Measurements from ENCODE around the gene SNRPA1. TPM values are rescaled to one million over a fixed set of nuclear protein-coding genes. Genes with fewer than 3 reads are reported as not detected.
A peak's percentile ranks its signal among the peaks of the same experiment; 100 is the strongest.

The SNRPA1 gene
- total and polyA plus RNA-seq, 7 experiments from 2014 or later = 59.6 to 212 (median 90.1) TPM

GRCh38 chr15:101332061-101332467, 37.0 kb upstream of the SNRPA1 start:
- H3K4me3 ChIP-seq (ENCODE audit: low read length) = peak overlapping the region; percentile 14
- peaks cover 6 to 25% (median 12%) of the 10 kb centered on the region in 3 experiments for H3K9me3 ChIP-seq (ENCODE audit: control insufficient read depth in 2 of 3, low read length in 3 of 3)
- no peak overlapping the region for H3K27ac ChIP-seq (ENCODE audit: low read depth, low read length)
- Mint-ChIP-seq H3K36me3 (peaks cover 3 to 16% (median 3%) of the 10 kb centered on the region in 5 donors), H3K4me3 (peak overlapping the region in 3 of 10 donors; percentile 27 to 50 (median 35)), H3K27me3 (peaks cover 5 to 16% (median 8%) of the 10 kb centered on the region in 5 donors), H3K9me3 (peaks cover 0 to 53% (median 19%) of the 10 kb centered on the region in 11 donors), H3K27ac (peak overlapping the region in 7 of 9 donors; percentile 23 to 97 (median 66)), H3K4me1 (peaks cover 0 to 28% (median 24%) of the 10 kb centered on the region in 7 donors)
- intact Hi-C loops (cut with micrococcal nuclease) = no loop called here
- CTCF ChIA-PET = interaction anchor here (1.1 kb wide), 1 partner anchor 12 kb away, joined by 5 read pairs; no protein-coding TSS in a partner anchor
- POLR2A ChIA-PET = interaction anchor here (1.1 kb wide), 1 partner anchor 11 kb away, joined by 5 read pairs; no protein-coding TSS in a partner anchor
- no peaks in the 10 kb centered on the region for H3K36me3 ChIP-seq (ENCODE audit: control insufficient read depth in 2 of 3, insufficient read depth in 3 of 3, low read length in 3 of 3)
- peaks cover 14 to 18% of the 10 kb centered on the region in 2 donors for H3K4me1 ChIP-seq (ENCODE audit: control insufficient read depth in 2 of 2, insufficient read depth in 2 of 2, low read length in 2 of 2)
- no peak for DNase-seq
- no peak for ATAC-seq
- H3K27me3 ChIP-seq (ENCODE audit: control insufficient read depth in 2 of 2, insufficient read depth in 2 of 2, low read length in 2 of 2) = no peaks in the 10 kb centered on the region

GRCh38 chr15:101329867-101330380, 34.9 kb upstream of the SNRPA1 start:
- Histone ChIP-seq H3K4me1 (ENCODE audit: control insufficient read depth in 2 of 2, insufficient read depth in 2 of 2, low read length in 2 of 2) (peaks cover 13 to 15% of the 10 kb centered on the region in 2 donors), H3K27me3 (ENCODE audit: control insufficient read depth in 2 of 2, insufficient read depth in 2 of 2, low read length in 2 of 2) (no peaks in the 10 kb centered on the region), H3K36me3 (ENCODE audit: control insufficient read depth in 2 of 3, insufficient read depth in 3 of 3, low read length in 3 of 3) (no peaks in the 10 kb centered on the region), H3K9me3 (ENCODE audit: control insufficient read depth in 2 of 3, low read length in 3 of 3) (peaks cover 5 to 23% (median 12%) of the 10 kb centered on the region in 3 experiments), H3K4me3 (ENCODE audit: low read length) (no peak overlapping the region), H3K27ac (ENCODE audit: low read depth, low read length) (no peak overlapping the region)
- POLR2A ChIA-PET = no interaction called here
- Mint-ChIP-seq H3K36me3 (peaks cover 3 to 12% (median 3%) of the 10 kb centered on the region in 5 donors), H3K27ac (peak overlapping the region in 1 of 9 donors; percentile 28), H3K4me1 (peaks cover 0 to 22% (median 20%) of the 10 kb centered on the region in 7 donors), H3K27me3 (peaks cover 8 to 33% (median 16%) of the 10 kb centered on the region in 5 donors), H3K4me3 (no peak overlapping the region), H3K9me3 (peaks cover 0 to 35% (median 15%) of the 10 kb centered on the region in 11 donors)
- DNase-seq (no peak), ATAC-seq (no peak)
- intact Hi-C loops (cut with micrococcal nuclease) = no loop called here
- CTCF ChIA-PET = no interaction called here

DNA sequence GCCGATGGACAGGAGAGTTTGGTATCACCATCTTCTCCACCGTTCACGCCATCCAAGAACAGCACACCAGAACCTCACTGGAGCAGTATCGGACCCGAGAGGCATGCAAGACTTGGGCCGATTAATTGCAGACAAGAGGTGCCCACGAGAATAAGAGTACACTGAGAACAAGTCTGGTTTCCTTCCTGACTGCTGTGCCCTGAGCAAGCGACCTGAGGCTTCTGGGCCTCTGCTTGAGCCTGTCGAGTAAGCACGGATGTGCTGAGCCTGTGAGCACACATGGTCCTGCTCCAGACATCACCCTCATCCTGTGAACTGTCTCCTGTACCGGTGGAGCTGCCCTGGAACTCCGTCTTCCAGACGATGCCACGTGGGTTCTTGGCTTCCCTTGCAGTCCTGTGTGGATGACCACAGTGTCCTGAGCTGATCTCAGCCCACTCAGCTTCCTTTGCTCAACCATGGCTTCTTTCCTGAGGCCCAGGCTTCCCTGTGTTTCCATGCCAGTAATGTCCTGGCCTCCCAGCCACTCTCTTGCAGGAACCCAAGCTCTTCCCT, 34.3 kb upstream of the SNRPA1 start:
- no peak for ATAC-seq
- Histone ChIP-seq H3K4me1 (ENCODE audit: control insufficient read depth in 2 of 2, insufficient read depth in 2 of 2, low read length in 2 of 2) (peaks cover 8 to 12% of the 10 kb centered on the region in 2 donors), H3K9me3 (ENCODE audit: control insufficient read depth in 2 of 3, low read length in 3 of 3) (peaks cover 0 to 18% (median 8%) of the 10 kb centered on the region in 3 experiments), H3K36me3 (ENCODE audit: control insufficient read depth in 2 of 3, insufficient read depth in 3 of 3, low read length in 3 of 3) (no peaks in the 10 kb centered on the region), H3K27ac (ENCODE audit: low read depth, low read length) (no peak overlapping the region), H3K27me3 (ENCODE audit: control insufficient read depth in 2 of 2, insufficient read depth in 2 of 2, low read length in 2 of 2) (no peaks in the 10 kb centered on the region), H3K4me3 (ENCODE audit: low read length) (no peak overlapping the region)
- H3K4me3 Mint-ChIP-seq = no peak overlapping the region
- no peak for DNase-seq
- H3K9me3 Mint-ChIP-seq = peaks cover 0 to 29% (median 10%) of the 10 kb centered on the region in 11 donors
- POLR2A ChIA-PET = no interaction called here
- H3K4me1 Mint-ChIP-seq = peaks cover 0 to 17% (median 15%) of the 10 kb centered on the region in 7 donors
- peaks cover 8 to 36% (median 16%) of the 10 kb centered on the region in 5 donors for H3K27me3 Mint-ChIP-seq
- CTCF ChIA-PET = no interaction called here
- H3K36me3 Mint-ChIP-seq = peaks cover 3 to 8% (median 3%) of the 10 kb centered on the region in 5 donors
- intact Hi-C loops (cut with micrococcal nuclease) = no loop called here
- no peak overlapping the region for H3K27ac Mint-ChIP-seq

- Mint-ChIP-seq H3K4me1 (peaks cover 0 to 6% (median 5%) of the 10 kb centered on the region in 7 donors), H3K9me3 (peaks cover 0 to 17% (median 4%) of the 10 kb centered on the region in 11 donors), H3K27ac (peak overlapping the region in 2 of 9 donors; percentile 33 to 45), H3K27me3 (peaks cover 8 to 36% (median 21%) of the 10 kb centered on the region in 5 donors), H3K36me3 (peaks cover 0 to 3% (median 0%) of the 10 kb centered on the region in 5 donors), H3K4me3 (no peak overlapping the region)
- no peaks in the 10 kb centered on the region for H3K36me3 ChIP-seq (ENCODE audit: control insufficient read depth in 2 of 3, insufficient read depth in 3 of 3, low read length in 3 of 3)
- H3K4me3 ChIP-seq (ENCODE audit: low read length) = no peak overlapping the region
- peaks cover 0 to 11% (median 2%) of the 10 kb centered on the region in 3 experiments for H3K9me3 ChIP-seq (ENCODE audit: control insufficient read depth in 2 of 3, low read length in 3 of 3)
- ATAC-seq (no peak), DNase-seq (no peak)
- no peak overlapping the region for H3K27ac ChIP-seq (ENCODE audit: low read depth, low read length)
- ChIA-PET POLR2A (no interaction called here), CTCF (no interaction called here)
- intact Hi-C loops (cut with micrococcal nuclease) = no loop called here
- peaks cover 2 to 7% of the 10 kb centered on the region in 2 donors for H3K4me1 ChIP-seq (ENCODE audit: control insufficient read depth in 2 of 2, insufficient read depth in 2 of 2, low read length in 2 of 2)
- no peaks in the 10 kb centered on the region for H3K27me3 ChIP-seq (ENCODE audit: control insufficient read depth in 2 of 2, insufficient read depth in 2 of 2, low read length in 2 of 2)
Measured at GRCh38 chr15:101328001-101328400, 33.0 kb upstream of the SNRPA1 start.

- Histone ChIP-seq H3K27ac (ENCODE audit: low read depth, low read length) (no peak overlapping the region), H3K4me1 (ENCODE audit: control insufficient read depth in 2 of 2, insufficient read depth in 2 of 2, low read length in 2 of 2) (no peaks in the 10 kb centered on the region), H3K27me3 (ENCODE audit: control insufficient read depth in 2 of 2, insufficient read depth in 2 of 2, low read length in 2 of 2) (no peaks in the 10 kb centered on the region), H3K4me3 (ENCODE audit: low read length) (no peak overlapping the region), H3K36me3 (ENCODE audit: control insufficient read depth in 2 of 3, insufficient read depth in 3 of 3, low read length in 3 of 3) (no peaks in the 10 kb centered on the region), H3K9me3 (ENCODE audit: control insufficient read depth in 2 of 3, low read length in 3 of 3) (peaks cover 0 to 4% (median 0%) of the 10 kb centered on the region in 3 experiments)
- no peak overlapping the region for H3K27ac Mint-ChIP-seq
- peaks cover 8 to 36% (median 21%) of the 10 kb centered on the region in 5 donors for H3K27me3 Mint-ChIP-seq
- ATAC-seq (no peak), DNase-seq (no peak)
- ChIA-PET POLR2A (no interaction called here), CTCF (no interaction called here)
- intact Hi-C loops (cut with micrococcal nuclease) = no loop called here
- H3K4me1 Mint-ChIP-seq = peaks cover 0 to under 1% (median under 1%) of the 10 kb centered on the region in 7 donors
- H3K36me3 Mint-ChIP-seq = peaks cover 0 to 3% (median 0%) of the 10 kb centered on the region in 5 donors
- peaks cover 0 to 9% (median 2%) of the 10 kb centered on the region in 11 donors for H3K9me3 Mint-ChIP-seq
- no peak overlapping the region for H3K4me3 Mint-ChIP-seq
Measured at GRCh38 chr15:101327147-101327740, 32.2 kb upstream of the SNRPA1 start.

GRCh38 chr15:101326462-101327146, 31.6 kb upstream of the SNRPA1 start:
- H3K27me3 ChIP-seq (ENCODE audit: control insufficient read depth in 2 of 2, insufficient read depth in 2 of 2, low read length in 2 of 2) = no peaks in the 10 kb centered on the region
- H3K36me3 ChIP-seq (ENCODE audit: control insufficient read depth in 2 of 3, insufficient read depth in 3 of 3, low read length in 3 of 3) = no peaks in the 10 kb centered on the region
- H3K4me3 ChIP-seq (ENCODE audit: low read length) = no peak overlapping the region
- no peak overlapping the region for H3K27ac ChIP-seq (ENCODE audit: low read depth, low read length)
- ChIA-PET POLR2A (no interaction called here), CTCF (no interaction called here)
- peaks cover 0 to 2% (median 0%) of the 10 kb centered on the region in 7 donors for H3K4me1 Mint-ChIP-seq
- no peak overlapping the region for H3K27ac Mint-ChIP-seq
- intact Hi-C loops (cut with micrococcal nuclease) = no loop called here
- peaks cover 0 to 5% (median 0%) of the 10 kb centered on the region in 11 donors for H3K9me3 Mint-ChIP-seq
- DNase-seq (no peak), ATAC-seq (no peak)
- H3K9me3 ChIP-seq (ENCODE audit: control insufficient read depth in 2 of 3, low read length in 3 of 3) = no peaks in the 10 kb centered on the region
- H3K4me3 Mint-ChIP-seq = no peak overlapping the region
- H3K36me3 Mint-ChIP-seq = peaks cover 0 to 3% (median 0%) of the 10 kb centered on the region in 5 donors
- no peaks in the 10 kb centered on the region for H3K4me1 ChIP-seq (ENCODE audit: control insufficient read depth in 2 of 2, insufficient read depth in 2 of 2, low read length in 2 of 2)
- peaks cover 8 to 36% (median 21%) of the 10 kb centered on the region in 5 donors for H3K27me3 Mint-ChIP-seq
